PC-9 (cell line): ENCODE measurements around the gene PEAK1.

Source experiments
- CTCF ChIP-seq: fragments of 200-600 bp; sonication (generic); conservative IDR thresholded peaks from 2 replicates; pipeline ENCODE4 v1.6.1; 2017; ENCODE audit warnings: mixed run types, antibody characterized with exemption, mild to moderate bottlenecking, moderate library complexity
- EZH2 ChIP-seq: fragments of 200-600 bp; sonication (generic); IDR thresholded peaks from 2 replicates; pipeline ENCODE4 v1.8.0; 2017; ENCODE audit warnings: antibody characterized with exemption, low read depth

GRCh38 chr15:77414789-77415442, 5.0 kb downstream of the PEAK1 start:
- TF ChIP-seq EZH2 (no peak), CTCF (no peak)
